ENCODE results near the gene IGFBPL1.
A peak's percentile ranks its signal among the peaks of the same experiment; 100 is the strongest.

IGFBPL1 gene

DNA sequence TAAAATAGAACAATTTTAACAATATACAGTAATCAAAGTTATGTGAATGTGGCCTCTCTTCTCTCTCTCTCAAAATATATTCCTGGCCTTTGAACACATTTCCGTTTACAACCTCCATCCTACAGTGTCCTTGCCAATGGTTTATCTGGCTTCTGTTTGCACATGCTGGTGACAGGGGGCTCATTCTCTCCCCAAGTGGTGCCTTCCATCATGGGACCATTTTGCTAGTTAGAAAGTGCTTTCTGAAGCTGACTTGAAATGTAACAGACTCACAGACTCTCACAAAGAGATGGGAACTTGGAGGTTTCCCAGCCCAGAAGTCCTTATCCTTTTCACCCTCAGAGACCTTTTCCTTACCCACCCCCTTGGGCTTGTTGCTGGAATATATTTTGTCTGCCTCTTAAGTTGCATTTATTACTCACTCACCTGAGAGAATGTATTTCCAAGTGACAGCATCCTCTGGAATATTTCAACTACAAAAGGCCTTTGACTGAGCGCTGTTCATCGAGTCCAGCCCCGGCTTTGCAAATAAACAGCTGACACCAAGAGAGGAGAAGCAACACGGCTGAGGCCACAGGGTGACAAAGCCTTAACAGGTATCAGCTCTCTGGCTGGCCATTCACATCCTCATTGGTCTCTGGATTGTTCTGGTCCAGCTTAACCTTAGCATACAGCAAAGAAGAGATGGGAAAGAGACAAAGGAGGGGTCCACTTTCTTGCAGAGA lies 49.2 kb downstream of the IGFBPL1 start:
- H3K27ac ChIP-seq, result no peak overlapping the region
- TF ChIP-seq CTCF (IDR thresholded peaks at IDR 0.05) (no peak), ZFX (IDR thresholded peaks at IDR 0.05; ENCODE audit: borderline replicate concordance) (no peak)

- H3K27ac ChIP-seq, result no peak overlapping the region
- TF ChIP-seq ZFX (IDR thresholded peaks at IDR 0.05; ENCODE audit: borderline replicate concordance), result no peak
Observed at GRCh38 chr9:38373679-38374078, 50.6 kb downstream of the IGFBPL1 start.

DNA sequence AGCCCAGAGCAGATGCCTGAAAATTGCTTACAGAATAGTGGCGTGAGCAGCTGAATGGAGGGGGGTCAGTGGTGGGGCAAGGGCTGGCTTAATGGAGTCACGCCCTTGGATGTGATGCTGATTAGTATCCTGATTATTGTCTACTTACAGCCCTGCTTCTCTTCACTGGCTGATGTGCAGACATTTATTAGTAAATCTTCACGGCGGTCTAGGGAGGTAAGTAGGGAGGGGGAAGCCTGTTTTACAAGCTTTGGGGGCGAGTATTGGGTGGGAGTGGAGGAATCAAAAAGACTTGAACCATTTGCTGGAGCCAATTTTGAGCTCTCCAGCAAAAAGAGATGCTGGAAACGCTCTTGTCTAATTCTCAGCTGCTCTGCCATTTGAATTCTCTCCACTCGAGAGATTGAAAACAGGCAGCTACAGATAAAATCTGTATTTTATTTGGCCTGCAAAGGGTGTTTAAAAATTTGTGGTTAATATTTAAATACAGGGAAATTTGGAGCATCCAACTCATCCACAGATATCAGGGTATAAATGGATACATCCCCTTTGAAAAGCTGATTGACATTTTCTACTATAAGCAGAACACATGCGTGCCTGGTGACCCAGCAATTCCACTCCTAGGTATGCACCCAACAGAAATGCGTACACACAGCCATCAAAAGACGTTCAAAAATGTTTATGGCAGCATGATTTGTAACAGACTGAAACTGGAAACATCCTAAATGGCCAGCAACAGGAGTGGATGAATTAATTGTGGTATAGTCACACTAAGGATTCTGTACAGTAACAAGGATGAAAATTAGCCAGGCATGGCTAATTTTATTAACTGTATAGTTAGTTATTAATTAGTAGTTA lies 51.3 kb downstream of the IGFBPL1 start:
- no peak overlapping the region for H3K27ac ChIP-seq
- TF ChIP-seq CTCF (IDR thresholded peaks at IDR 0.05) (no peak), ZFX (IDR thresholded peaks at IDR 0.05; ENCODE audit: borderline replicate concordance) (no peak)

- TF ChIP-seq ZFX (IDR thresholded peaks at IDR 0.05; ENCODE audit: borderline replicate concordance) (no peak), CTCF (IDR thresholded peaks at IDR 0.05) (peak; percentile 64)
- H3K27ac ChIP-seq, result no peak overlapping the region
Observed at GRCh38 chr9:38371495-38371894, 52.8 kb downstream of the IGFBPL1 start.

GRCh38 chr9:38370176-38370575 lies 54.1 kb downstream of the IGFBPL1 start:
- TF ChIP-seq CTCF (IDR thresholded peaks at IDR 0.05) (no peak), ZFX (IDR thresholded peaks at IDR 0.05; ENCODE audit: borderline replicate concordance) (no peak)
- no peak overlapping the region for H3K27ac ChIP-seq

DNA sequence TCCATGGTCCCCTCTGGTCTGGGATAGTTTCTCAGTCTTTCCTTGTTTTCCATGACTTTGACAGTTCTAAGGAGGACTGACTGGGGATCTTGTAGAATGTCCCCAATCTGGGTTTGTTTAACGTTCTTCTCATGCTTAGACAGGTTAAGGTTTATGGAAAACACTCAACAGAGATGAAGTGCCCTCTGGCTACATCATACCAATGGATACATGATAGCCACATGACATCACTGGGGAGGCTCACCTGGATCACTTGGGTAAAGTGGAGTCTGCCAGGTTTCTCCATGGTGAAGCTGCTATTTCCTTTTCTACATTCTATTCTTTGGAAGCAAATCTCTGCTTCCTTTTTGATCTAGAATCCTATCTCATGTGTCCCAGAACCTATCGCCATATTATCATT lies 55.5 kb downstream of the IGFBPL1 start:
- no peak overlapping the region for H3K27ac ChIP-seq
- TF ChIP-seq CTCF (IDR thresholded peaks at IDR 0.05), result no peak

DNA sequence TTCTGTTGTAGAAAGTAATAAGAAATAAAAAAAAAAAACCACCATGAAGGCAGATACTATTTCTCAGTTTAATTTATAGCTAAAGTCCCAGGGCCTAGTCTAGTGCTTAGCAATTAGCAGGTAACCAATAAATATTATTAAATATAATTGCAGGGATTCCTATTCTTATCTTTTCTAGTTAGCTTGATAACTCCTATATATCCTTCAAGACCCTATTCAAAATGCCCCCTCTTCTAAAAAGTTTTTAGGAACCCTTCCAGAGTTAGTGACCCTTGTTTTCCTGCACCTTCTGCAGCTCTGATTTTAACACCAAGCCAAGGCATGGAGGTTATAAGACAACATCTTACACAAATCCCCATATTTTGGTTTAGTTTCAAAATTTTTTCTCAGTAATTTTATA lies 56.4 kb downstream of the IGFBPL1 start:
- H3K27ac ChIP-seq, result no peak overlapping the region
- no peak for TF ChIP-seq ZFX (IDR thresholded peaks at IDR 0.05; ENCODE audit: borderline replicate concordance)

DNA sequence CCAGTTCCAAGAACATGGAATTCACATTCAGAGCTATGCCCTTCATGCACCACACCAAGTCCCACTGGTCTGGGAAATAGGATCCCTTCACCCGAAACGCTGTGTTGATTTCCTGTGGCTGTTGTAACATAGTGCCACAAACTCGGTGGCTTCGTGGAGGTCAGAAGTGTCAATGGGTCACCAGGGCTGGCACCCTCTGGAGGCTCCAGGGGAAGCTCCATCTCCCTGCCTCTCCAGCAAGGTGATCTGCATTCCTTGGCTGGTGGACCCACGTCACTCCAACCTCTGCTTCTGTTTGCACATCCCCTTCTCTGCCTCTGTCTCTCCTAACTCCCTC lies 60.7 kb downstream of the IGFBPL1 start:
- TF ChIP-seq ZFX (IDR thresholded peaks at IDR 0.05; ENCODE audit: borderline replicate concordance) (no peak), CTCF (IDR thresholded peaks at IDR 0.05) (no peak)
- H3K27ac ChIP-seq, result no peak overlapping the region
